ENCODE results near the gene SCARF2. TPM values are rescaled to one million over a fixed set of nuclear protein-coding genes. Genes with fewer than 3 reads are reported as not detected.
A peak's percentile ranks its signal among the peaks of the same experiment; 100 is the strongest.
"Not testable (repeated sequence)": the region's sequence is repeated elsewhere in the genome, so short reads cannot be mapped to it uniquely, and the experiment has no call there.

The SCARF2 gene
- total RNA-seq, 1 donor from 2014 or later: 2.6 TPM

DNA sequence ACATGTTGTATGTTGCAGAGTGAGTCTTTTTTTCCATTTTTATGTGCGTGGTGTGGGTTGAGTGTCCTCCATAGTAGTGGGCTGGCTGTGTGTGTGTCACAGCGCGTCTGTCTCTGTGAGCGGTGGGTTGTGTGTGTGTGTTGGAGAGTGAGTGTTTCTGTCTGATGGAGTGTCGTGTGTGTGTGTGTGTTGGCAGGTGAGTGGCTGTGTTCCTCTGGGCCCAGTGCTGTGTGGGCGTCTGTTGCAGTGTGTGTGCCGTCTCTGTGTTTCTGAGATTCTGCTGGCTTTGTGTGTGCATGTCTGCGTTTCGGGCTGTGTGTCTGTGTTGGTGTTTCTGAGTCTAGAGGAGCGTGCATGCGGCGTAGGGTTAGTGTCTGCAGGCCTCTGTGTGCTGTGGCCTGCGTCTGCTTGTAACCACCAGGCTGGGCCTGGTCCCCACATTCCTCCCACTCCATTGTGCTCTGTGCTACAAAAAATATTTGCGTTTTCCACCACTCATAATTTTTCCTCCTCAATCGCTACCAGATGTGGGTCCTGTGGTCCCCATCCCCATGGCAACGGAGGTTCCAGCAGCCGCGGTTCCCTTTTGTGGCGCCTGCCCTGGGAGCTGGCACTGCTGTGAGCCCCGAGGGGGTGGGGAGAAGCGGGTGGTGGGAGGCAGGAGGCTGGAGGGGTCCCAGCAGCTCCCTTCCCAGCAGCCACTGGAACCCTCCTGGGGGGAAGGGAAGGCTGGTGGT, 15.2 kb downstream of the SCARF2 start:
- ATAC-seq (ENCODE audit: poor library complexity) (no peak), DNase-seq (no peak)
- intact Hi-C loops (cut with DNase I): loop anchor here (5.0 kb wide), 1 partner anchor 75 kb away; the partner anchor contains the start of gene KLHL22

GRCh38 chr22:20421507-20421874, 16.1 kb downstream of the SCARF2 start:
- no peak for DNase-seq
- ATAC-seq (ENCODE audit: poor library complexity): no peak
- intact Hi-C loops (cut with DNase I): loop anchor here (5.0 kb wide), 1 partner anchor 76 kb away; the partner anchor contains the start of gene KLHL22

GRCh38 chr22:20420157-20420842, 17.3 kb downstream of the SCARF2 start:
- ATAC-seq (ENCODE audit: poor library complexity) (no peak), DNase-seq (no peak)
- intact Hi-C loops (cut with DNase I): loop anchor here (5.0 kb wide), 1 partner anchor 77 kb away; the partner anchor contains the start of gene KLHL22

DNA sequence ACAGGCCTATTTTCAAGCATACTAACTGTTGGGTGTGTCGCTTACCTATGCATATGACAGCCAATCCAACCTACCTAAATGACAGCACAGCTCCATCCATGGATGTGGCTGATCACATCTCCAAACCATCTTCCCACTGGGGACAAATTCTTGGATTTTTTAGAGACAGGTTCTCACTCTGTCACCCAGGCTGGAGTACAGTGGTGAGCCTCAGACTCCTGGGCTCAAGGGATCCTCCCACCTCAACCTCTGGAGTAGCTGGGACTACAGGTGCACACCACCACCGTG, 18.0 kb downstream of the SCARF2 start:
- intact Hi-C loops (cut with DNase I): loop anchor here (2.0 to 5.0 kb wide), 2 partner anchors 37 to 278 kb away; no protein-coding TSS in a partner anchor
- ATAC-seq (ENCODE audit: poor library complexity): no peak
- DNase-seq: no peak

DNA sequence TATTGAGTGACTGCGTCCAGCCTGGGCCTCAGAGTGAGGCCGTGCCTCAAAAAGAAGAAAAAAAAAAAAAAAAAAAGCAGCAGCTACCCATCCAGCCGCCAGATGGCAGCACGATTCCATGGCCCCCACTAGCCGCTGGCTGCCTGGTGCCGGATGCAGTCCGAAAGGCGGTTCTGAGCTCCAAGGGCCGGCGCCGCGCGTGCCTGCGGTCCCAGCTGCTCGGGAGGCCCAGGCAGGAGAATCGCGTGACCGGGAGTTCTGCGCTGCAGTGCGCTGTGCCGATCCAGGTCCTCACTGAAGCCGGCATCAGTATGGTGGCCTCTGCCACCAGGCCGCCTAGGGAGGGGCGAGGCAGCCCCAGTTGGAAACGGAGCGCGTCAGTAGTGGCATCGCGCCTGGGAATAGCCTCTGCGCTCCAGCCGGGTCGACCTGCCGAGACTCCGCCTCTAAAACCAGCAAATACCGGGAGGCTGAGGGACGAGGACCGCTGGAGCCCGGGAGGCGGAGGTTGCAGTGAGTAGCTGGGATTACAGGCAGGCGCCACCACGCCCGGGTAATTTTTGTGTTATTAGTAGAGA, 19.3 kb downstream of the SCARF2 start:
- intact Hi-C loops (cut with DNase I): loop anchor here (2.0 to 5.0 kb wide), 2 partner anchors 39 to 279 kb away; no protein-coding TSS in a partner anchor
- ATAC-seq (ENCODE audit: poor library complexity) (peak; percentile 91), DNase-seq (peak; percentile 90)

DNA sequence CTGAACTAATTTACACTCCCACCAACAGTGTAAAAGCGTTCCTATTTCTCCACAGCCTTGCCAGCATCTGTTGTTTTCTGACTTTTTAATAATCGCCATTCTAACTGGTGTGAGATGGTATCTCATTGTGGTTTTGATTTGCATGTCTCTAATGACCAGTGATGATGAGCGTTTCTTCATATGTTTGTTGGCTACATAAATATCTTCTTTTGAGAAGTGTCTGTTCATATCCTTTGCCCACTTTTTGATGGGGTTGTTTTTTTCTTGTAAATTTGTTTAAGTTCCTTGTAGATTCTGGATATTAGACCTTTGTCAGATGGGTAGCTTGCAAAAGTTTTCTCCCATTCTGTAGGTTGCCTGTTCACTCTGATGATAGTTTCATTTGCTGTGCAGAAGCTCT, 21.9 kb downstream of the SCARF2 start:
- DNase-seq; ATAC-seq (ENCODE audit: poor library complexity): not testable (repeated sequence)
- intact Hi-C loops (cut with DNase I): loop anchor here (5.0 kb wide), 1 partner anchor 282 kb away; no protein-coding TSS in a partner anchor

- DNase-seq; ATAC-seq (ENCODE audit: poor library complexity): not testable (repeated sequence)
- intact Hi-C loops (cut with DNase I): loop anchor here (5.0 kb wide), 1 partner anchor 282 kb away; no protein-coding TSS in a partner anchor
These were observed 22.4 kb downstream of the SCARF2 start for GRCh38 chr22:20415241-20415640.

GRCh38 chr22:20414450-20414849, 23.2 kb downstream of the SCARF2 start:
- intact Hi-C loops (cut with DNase I): no loop called here
- DNase-seq (no peak), ATAC-seq (ENCODE audit: poor library complexity) (no peak)

GRCh38 chr22:20414059-20414440, 23.6 kb downstream of the SCARF2 start:
- intact Hi-C loops (cut with DNase I): no loop called here
- no peak for DNase-seq
- no peak for ATAC-seq (ENCODE audit: poor library complexity)

- DNase-seq: no peak
- intact Hi-C loops (cut with DNase I): no loop called here
- no peak for ATAC-seq (ENCODE audit: poor library complexity)
These were observed 24.2 kb downstream of the SCARF2 start for GRCh38 chr22:20413217-20414058.

GRCh38 chr22:20412474-20413216, 25.0 kb downstream of the SCARF2 start:
- DNase-seq: no peak

GRCh38 chr22:20409385-20409784, 28.2 kb downstream of the SCARF2 start:
- DNase-seq; intact Hi-C loops (cut with DNase I); ATAC-seq (ENCODE audit: poor library complexity): not testable (repeated sequence)

More at GRCh38 chr22:20412474-20413216, 25.0 kb downstream of the SCARF2 start:
- no peak for ATAC-seq (ENCODE audit: poor library complexity)
- intact Hi-C loops (cut with DNase I): no loop called here

GRCh38 chr22:20408891-20409290, 28.7 kb downstream of the SCARF2 start:
- intact Hi-C loops (cut with DNase I): no loop called here
- no peak for ATAC-seq (ENCODE audit: poor library complexity)
- DNase-seq: no peak

GRCh38 chr22:20407829-20408228, 29.8 kb downstream of the SCARF2 start:
- no peak for DNase-seq
- no peak for ATAC-seq (ENCODE audit: poor library complexity)
- intact Hi-C loops (cut with DNase I): no loop called here

DNA sequence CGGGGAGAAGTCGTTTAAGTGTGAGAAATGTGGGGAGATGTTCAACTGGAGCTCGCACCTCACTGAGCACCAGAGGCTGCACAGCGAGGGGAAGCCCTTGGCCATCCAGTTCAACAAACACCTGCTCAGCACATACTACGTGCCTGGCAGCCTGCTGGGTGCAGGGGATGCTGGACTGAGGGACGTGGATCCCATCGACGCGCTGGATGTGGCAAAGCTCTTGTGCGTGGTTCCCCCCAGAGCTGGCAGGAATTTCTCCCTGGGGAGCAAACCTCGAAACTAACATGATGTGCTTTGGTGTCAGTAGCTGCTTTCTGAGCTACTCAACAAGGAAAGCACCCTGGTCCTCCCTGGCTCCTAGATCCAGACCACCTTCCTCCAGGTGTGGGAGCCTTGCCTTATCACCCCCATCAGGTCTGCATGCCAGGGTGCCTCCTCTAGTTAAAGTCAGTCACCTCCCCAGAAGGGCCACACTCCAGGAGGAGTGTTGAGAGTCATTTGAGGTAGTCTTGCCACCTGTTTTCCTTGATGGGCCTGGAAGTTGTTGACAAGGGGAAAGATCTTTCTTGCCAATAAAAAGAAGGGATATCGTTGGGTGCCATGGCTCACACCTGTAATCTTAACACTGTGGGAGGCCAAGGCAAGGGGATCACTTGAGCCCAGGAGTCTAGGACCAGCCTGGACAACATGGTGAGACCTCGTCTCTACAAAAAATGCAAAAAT, 30.8 kb downstream of the SCARF2 start:
- DNase-seq (no peak), ATAC-seq (ENCODE audit: poor library complexity) (no peak)
- intact Hi-C loops (cut with DNase I): no loop called here

DNA sequence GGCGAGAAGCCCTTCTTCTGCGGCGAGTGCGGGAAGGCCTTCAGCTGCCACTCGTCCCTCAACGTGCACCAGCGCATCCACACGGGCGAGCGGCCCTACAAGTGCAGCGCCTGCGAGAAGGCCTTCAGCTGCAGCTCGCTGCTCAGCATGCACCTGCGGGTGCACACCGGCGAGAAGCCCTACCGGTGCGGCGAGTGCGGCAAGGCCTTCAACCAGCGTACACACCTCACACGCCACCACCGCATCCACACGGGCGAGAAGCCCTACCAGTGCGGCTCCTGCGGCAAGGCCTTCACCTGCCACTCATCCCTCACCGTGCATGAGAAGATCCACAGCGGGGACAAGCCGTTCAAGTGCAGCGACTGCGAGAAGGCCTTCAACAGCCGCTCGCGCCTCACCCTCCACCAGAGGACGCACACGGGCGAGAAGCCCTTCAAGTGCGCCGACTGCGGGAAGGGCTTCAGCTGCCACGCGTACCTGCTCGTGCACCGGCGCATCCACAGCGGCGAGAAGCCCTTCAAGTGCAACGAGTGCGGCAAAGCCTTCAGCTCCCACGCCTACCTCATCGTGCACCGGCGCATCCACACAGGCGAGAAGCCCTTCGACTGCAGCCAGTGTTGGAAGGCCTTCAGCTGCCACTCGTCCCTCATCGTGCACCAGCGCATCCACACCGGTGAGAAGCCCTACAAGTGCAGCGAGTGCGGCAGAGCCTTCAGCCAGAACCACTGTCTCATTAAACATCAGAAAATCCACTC, 31.5 kb downstream of the SCARF2 start:
- ATAC-seq (ENCODE audit: poor library complexity): no peak

More for the DNA sequence above, 31.5 kb downstream of the SCARF2 start:
- intact Hi-C loops (cut with DNase I): no loop called here
- no peak for DNase-seq
